Small intestine (tissue), 7 donors: ENCODE data around the gene RAN. TPM values are rescaled to one million over a fixed set of nuclear protein-coding genes. Genes with fewer than 3 reads are reported as not detected.
"Not testable (repeated sequence)": the region's sequence is repeated elsewhere in the genome, so short reads cannot be mapped to it uniquely, and the experiment has no call there.

ENCODE experiments used
- DNase-seq, 2 donors: peaks; one replicate each; pipeline versions ENCODE4 v3.0.0 to v3.0.0-alpha.2; 2013
- FAIRE-seq: peaks from 2 replicates; lab custom pipeline; 2012; peaks lifted over from hg19 to GRCh38; lab: Jason Lieb, UNC
- H3K27ac ChIP-seq, 3 donors: one replicate each; pipeline ENCODE4 v1.5.1; 2013; ENCODE audit warnings: low read length in 2 of 3, mild to moderate bottlenecking in 2 of 3, control low read depth in 1 of 3, inconsistent platforms in 1 of 3, low read depth in 1 of 3, moderate library complexity in 1 of 3
- H3K27me3 ChIP-seq, 3 donors: one replicate each; pipeline ENCODE4 v1.6.1; 2013; ENCODE audit warnings: low read length in 3 of 3, inconsistent platforms in 1 of 3; ENCODE audit not compliant: control insufficient read depth in 3 of 3, insufficient read depth in 3 of 3
- H3K36me3 ChIP-seq, 3 donors: one replicate each; pipeline ENCODE4 v1.6.1; 2013; ENCODE audit warnings: low read length in 3 of 3, inconsistent platforms in 1 of 3, low read depth in 1 of 3, mild to moderate bottlenecking in 1 of 3, moderate library complexity in 1 of 3; ENCODE audit not compliant: control insufficient read depth in 3 of 3, insufficient read depth in 2 of 3
- H3K4me1 ChIP-seq, 3 donors: one replicate each; pipeline ENCODE4 v1.6.1; 2013; ENCODE audit warnings: low read length in 2 of 3, inconsistent platforms in 1 of 3, low read depth in 1 of 3, mild to moderate bottlenecking in 1 of 3, moderate library complexity in 1 of 3; ENCODE audit not compliant: control insufficient read depth in 3 of 3, insufficient read depth in 2 of 3
- H3K4me3 ChIP-seq, 3 donors: one replicate each; pipeline ENCODE4 v1.5.1; 2013; ENCODE audit warnings: low read length in 3 of 3, control low read depth in 1 of 3, inconsistent platforms in 1 of 3, low read depth in 1 of 3, mild to moderate bottlenecking in 1 of 3, moderate library complexity in 1 of 3
- H3K9me3 ChIP-seq, 2 donors: one replicate each; pipeline ENCODE4 v1.6.1; 2013; ENCODE audit warnings: low read depth in 1 of 2, low read length in 1 of 2; ENCODE audit not compliant: control insufficient read depth in 2 of 2, insufficient read depth in 1 of 2
- WGBS, 3 donors: extraction: QIAGEN DNeasy Blood & Tissue Kit; methylation state at CpG; one replicate each; pipeline ENCODE4 v1.1.7; 2013; 5-methylcytosine and 5-hydroxymethylcytosine counted together
- polyA plus RNA-seq, 4 donors: library from polyadenylated mRNA; stranded (reverse) in 3 of 4; unstranded in 1 of 4; fragments of 200-250 nt in 3 of 4; fragments of 120-200 nt in 1 of 4; gene quantifications; one replicate each; pipeline versions ENCODE4 v1.2.1 to v1.2.3, GENCODE V29; 2013
- donor health status: healthy with polysubstance abuse.
- donor health status: control.
- donor health status: control.
- donor health status: Bipolar disorder and iron deficiency.
- donor health status: healthy.

Gene RAN
- polyA plus RNA-seq, 4 donors, result 241 to 577 (median 378) TPM

DNA sequence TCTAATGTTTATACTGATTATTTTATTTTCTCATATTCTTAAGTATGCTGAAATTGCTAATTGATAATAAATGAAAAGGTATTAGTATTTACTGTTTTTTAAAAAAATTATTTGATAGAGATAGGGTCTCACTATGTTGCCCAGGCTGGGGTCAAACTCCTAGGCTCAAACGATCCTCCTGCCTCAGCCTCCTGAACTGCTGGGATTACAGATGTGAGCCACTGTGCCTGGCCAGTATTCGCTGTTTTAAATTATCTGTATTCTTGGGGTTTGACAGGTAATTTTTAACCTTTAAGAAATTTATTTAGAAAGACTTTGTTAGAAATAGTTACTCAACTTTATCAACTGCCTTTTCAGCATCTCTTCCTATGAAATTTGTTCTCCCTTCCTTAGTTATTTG, 32.2 kb downstream of the RAN start:
- no peak for DNase-seq
- 74 to 85% (median 81%) methylated on average over 2 of the region's 2 CpGs for WGBS, 3 donors
- H3K36me3 ChIP-seq, result no peaks in the 10 kb centered on the region
- no peaks in the 10 kb centered on the region for H3K4me1 ChIP-seq
- H3K4me3 ChIP-seq, result no peak overlapping the region
- FAIRE-seq, result no peak
- H3K27me3 ChIP-seq, result no peaks in the 10 kb centered on the region
- H3K27ac ChIP-seq, result no peak overlapping the region
- peaks cover 0 to 7% of the 10 kb centered on the region in 2 donors for H3K9me3 ChIP-seq

DNA sequence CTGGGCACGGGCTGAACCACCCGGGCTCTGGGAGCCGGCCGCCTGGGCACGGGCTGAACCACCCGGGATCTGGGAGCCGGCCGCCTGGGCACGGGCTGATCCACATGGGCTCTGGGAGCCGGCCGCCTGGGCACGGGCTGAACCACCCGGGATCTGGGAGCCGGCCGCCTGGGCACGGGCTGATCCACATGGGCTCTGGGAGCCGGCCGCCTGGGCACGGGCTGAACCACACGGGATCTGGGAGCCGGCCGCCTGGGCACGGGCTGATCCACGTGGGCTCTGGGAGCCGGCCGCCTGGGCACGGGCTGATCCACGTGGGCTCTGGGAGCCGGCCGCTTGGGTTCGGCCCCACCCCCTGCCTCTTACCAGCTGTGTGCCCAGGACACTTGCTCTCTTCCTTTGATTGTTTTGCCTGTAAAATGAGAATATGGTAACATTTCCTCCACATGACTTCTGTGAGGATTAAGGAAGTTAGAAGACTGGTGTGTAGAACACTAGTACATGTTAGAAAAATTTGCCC, 33.1 kb downstream of the RAN start:
- not testable (repeated sequence) for FAIRE-seq, H3K4me3 ChIP-seq, H3K27ac ChIP-seq, DNase-seq, H3K36me3 ChIP-seq, H3K9me3 ChIP-seq, H3K4me1 ChIP-seq, H3K27me3 ChIP-seq
- WGBS, 3 donors, result 89 to 91% (median 90%) methylated on average over 18 to 31 of the region's 31 CpGs

DNA sequence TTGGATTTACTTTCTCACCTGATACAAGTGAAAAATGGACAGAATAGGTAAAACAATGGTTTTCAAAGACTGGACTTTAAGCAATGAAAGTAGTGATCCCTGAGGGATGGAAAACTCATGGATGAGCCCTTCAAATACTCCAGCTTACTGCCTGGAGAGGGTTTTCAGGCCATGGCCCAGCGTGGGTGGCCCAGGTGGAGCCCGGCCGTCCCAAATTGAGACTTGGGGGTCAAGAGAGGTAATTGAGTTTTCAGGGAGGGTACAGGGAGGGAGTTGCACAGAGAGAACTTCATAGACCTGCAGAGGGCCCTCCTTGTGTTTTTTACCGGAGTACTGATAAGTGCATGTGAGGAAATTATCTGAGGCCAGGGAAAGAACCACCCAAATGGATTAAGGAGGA, 37.2 kb downstream of the RAN start:
- FAIRE-seq (no peak), DNase-seq (no peak)
- peaks cover 0 to 1% (median 0%) of the 10 kb centered on the region in 3 donors for H3K27me3 ChIP-seq
- no peaks in the 10 kb centered on the region for H3K4me1 ChIP-seq
- no peak overlapping the region for H3K27ac ChIP-seq
- peaks cover 0 to 11% of the 10 kb centered on the region in 2 donors for H3K9me3 ChIP-seq
- H3K36me3 ChIP-seq, result no peaks in the 10 kb centered on the region
- WGBS, 3 donors, result 80 to 86% (median 80%) methylated on average over 4 of the region's 4 CpGs
- H3K4me3 ChIP-seq, result no peak overlapping the region

DNA sequence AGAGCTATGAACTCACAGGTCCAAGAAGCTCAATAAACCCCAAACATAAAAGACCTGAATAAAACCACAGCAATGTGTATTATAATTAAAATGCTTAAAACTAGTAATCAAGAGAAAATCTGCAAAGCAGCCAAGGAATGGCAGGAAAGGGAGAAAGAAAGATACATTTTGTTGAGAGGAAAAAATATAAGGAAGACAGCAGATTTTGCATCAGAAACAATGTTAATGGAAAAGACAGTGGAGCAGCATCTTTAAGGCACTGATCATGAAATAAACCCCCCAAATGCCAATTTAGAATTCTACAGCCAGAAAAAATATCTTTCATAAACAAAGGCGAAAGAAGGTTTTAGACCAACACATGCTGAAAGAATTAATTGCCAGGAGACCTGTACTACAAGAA, 39.3 kb downstream of the RAN start:
- WGBS, 3 donors, result 0 to 47% (median 41%) methylated on average over 1 of the region's 1 CpG
- peaks cover 0 to 1% (median 0%) of the 10 kb centered on the region in 3 donors for H3K27me3 ChIP-seq
- FAIRE-seq, result no peak

DNA sequence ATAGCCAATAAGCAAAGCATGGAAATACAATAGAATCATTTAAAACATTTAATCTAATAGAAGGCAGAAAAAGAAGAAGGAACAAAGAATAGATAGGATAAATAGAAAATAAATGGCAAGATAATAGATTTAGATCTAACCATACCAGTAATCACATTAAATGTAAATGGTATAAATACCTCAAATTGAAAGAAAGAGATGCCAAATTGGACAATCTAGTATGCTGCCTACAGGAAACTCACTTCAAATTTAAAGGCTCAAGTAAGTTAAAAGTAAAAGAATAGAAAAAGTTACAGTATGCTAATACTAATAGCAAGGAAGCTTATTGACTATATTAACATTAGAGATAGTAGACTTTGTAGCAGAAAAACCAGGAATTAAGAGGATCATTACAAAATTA, 40.1 kb downstream of the RAN start:
- Histone ChIP-seq H3K4me3 (no peak overlapping the region), H3K36me3 (no peaks in the 10 kb centered on the region), H3K4me1 (no peaks in the 10 kb centered on the region), H3K27me3 (peaks cover 0 to 1% (median 0%) of the 10 kb centered on the region in 3 donors), H3K27ac (no peak overlapping the region), H3K9me3 (peaks cover 0 to 11% of the 10 kb centered on the region in 2 donors)
- no peak for FAIRE-seq
- DNase-seq, result no peak

More for the DNA sequence above, 39.3 kb downstream of the RAN start:
- no peak overlapping the region for H3K27ac ChIP-seq
- H3K4me1 ChIP-seq, result no peaks in the 10 kb centered on the region
- H3K9me3 ChIP-seq, result peaks cover 0 to 11% of the 10 kb centered on the region in 2 donors
- H3K4me3 ChIP-seq, result no peak overlapping the region
- H3K36me3 ChIP-seq, result no peaks in the 10 kb centered on the region
- DNase-seq, result no peak

DNA sequence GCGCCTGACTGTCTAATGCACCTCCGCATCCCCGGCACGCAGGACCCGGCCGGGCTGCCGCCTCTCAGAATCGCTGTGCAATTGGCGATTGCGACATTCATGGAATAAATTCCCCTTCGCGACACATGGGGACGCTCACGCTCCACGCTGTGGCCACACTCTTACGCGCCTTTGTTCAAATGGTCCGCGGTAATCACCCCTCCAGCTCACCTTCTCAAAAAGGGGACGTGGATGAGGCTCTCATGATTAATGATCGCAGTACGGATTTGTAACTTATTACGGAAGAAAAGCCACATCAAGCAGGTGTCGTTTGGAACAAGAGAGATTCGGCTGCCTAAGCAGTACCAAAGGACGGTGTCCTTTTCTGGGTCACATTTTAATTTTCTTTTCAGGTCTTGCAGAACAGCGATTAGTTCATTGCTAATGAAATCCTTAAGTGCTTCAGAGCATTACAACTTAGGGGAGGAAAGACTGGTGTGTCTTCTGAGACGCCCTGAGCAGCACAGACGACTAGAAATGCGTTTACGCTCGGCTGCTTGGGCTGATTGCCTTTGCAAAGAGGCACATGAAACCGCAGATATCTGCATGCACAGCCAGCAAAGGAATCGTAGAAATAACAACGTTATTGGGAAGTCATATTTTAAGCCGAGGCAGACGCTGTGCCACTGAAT, 44.5 kb downstream of the RAN start:
- H3K27me3 ChIP-seq, result peaks cover 0 to 2% (median 0%) of the 10 kb centered on the region in 3 donors
- no peak overlapping the region for H3K27ac ChIP-seq
- H3K4me1 ChIP-seq, result no peaks in the 10 kb centered on the region
- H3K4me3 ChIP-seq, result peak overlapping the region in 1 of 3 donors; percentile 17
- no peaks in the 10 kb centered on the region for H3K9me3 ChIP-seq
- FAIRE-seq (no peak), DNase-seq (peak; percentile 46 to 83)
- 13 to 19% (median 13%) methylated on average over 37 of the region's 37 CpGs for WGBS, 3 donors
- H3K36me3 ChIP-seq, result no peaks in the 10 kb centered on the region

DNA sequence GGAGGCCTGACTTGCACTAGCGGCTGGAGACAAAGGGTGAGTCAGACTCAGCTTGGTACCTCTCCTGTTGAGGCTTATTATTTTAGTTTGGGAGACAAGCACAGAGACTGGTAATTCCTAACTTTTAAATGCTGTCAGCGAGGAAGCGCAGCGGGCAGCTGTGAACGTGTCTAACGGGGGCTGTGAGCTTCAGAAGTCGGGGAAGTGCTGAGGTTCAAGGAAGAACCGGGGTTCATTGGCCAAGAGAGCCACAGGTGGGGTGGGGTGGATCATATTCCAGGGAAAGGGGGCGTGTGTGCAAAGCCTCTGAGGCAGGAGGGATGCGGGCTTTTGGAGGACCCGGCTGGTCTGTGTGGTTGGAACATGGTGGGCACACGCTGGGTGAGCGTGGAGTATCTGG, 45.7 kb downstream of the RAN start:
- Histone ChIP-seq H3K4me1 (no peaks in the 10 kb centered on the region), H3K4me3 (no peak overlapping the region), H3K27ac (no peak overlapping the region), H3K9me3 (peaks cover 0 to 3% of the 10 kb centered on the region in 2 donors), H3K36me3 (no peaks in the 10 kb centered on the region), H3K27me3 (peaks cover 0 to 2% (median 0%) of the 10 kb centered on the region in 3 donors)
- 88 to 91% (median 90%) methylated on average over 13 of the region's 13 CpGs for WGBS, 3 donors
- no peak for DNase-seq
- no peak for FAIRE-seq

DNA sequence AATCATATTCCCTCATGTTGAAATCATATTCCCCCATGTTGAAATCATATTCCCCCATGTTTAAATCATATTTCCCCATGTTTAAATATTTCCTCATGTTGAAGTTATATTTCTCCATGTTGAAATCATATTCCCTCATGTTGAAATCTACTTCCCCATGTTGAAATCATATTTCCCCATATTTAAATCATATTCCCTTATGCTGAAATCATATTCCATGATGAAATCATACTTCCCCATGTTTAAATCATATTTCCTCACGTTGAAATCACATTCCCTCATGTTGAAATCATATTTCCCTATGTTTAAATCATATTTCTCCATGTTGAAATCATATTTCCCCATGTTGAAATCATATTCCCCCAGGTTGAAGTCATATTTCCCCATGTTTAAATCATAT, 47.2 kb downstream of the RAN start:
- no peak overlapping the region for H3K4me3 ChIP-seq
- H3K4me1 ChIP-seq, result no peaks in the 10 kb centered on the region
- no peak overlapping the region for H3K27ac ChIP-seq
- WGBS, 3 donors, result 42 to 52% (median 48%) methylated on average over 1 of the region's 1 CpG
- peaks cover 0 to 2% (median 0%) of the 10 kb centered on the region in 3 donors for H3K27me3 ChIP-seq
- DNase-seq (no peak), FAIRE-seq (no peak)
- H3K36me3 ChIP-seq, result no peaks in the 10 kb centered on the region
- peaks cover 0 to 3% of the 10 kb centered on the region in 2 donors for H3K9me3 ChIP-seq
